Panc1 (cell line): ENCODE measurements around the gene PEX5L. TPM values are rescaled to one million over a fixed set of nuclear protein-coding genes. Genes with fewer than 3 reads are reported as not detected.

Source experiments
- ATAC-seq: fragments of 200-7000 bp; cut with Tn5 transposase; 2 replicates; pipeline ENCODE4 v1.9.1; 2020; ENCODE audit warnings: mild to moderate bottlenecking, moderate library complexity
- BruUV-seq: library from RNA; stranded (reverse); fragments of 400-500 nt; replicated peaks from 2 replicates; lab custom pipeline; 2021; lab: Mats Ljungman, UMichigan
- CTCF ChIA-PET: fragments of 300-600 bp; sonication (Branson Sonifier 250); formaldehyde crosslinking; loops from one replicate; lab custom pipeline; 2022; ENCODE audit warnings: antibody characterized with exemption; lab: Charles Lee
- POLR2A ChIA-PET: fragments of 300-600 bp; sonication (Branson Sonifier 250); formaldehyde crosslinking; loops from one replicate; lab custom pipeline; 2022; ENCODE audit warnings: antibody characterized with exemption; lab: Charles Lee
- DNase-seq: peaks from one replicate; pipeline ENCODE4 v3.0.0-alpha.2; 2010; ENCODE audit warnings: low read depth, low spot score
- H3K27ac ChIP-seq: 2 replicates; pipeline ENCODE4 v1.5.1; 2011; ENCODE audit warnings: mild to moderate bottlenecking, low read length, inconsistent platforms
- H3K27me3 ChIP-seq: fragments of 200-500 bp; sonication (Bioruptor generic); 2 replicates; pipeline ENCODE4 v1.6.0; 2014; ENCODE audit warnings: low read length, inconsistent platforms; ENCODE audit not compliant: control insufficient read depth, insufficient read depth
- H3K36me3 ChIP-seq: fragments of 200-500 bp; sonication (Bioruptor generic); 2 replicates; pipeline ENCODE4 v1.5.1; 2014; ENCODE audit warnings: inconsistent platforms, mild to moderate bottlenecking, low read length, moderate library complexity; ENCODE audit not compliant: control insufficient read depth, insufficient read depth
- H3K4me1 ChIP-seq: 2 replicates; pipeline ENCODE4 v1.5.1; 2011; ENCODE audit warnings: inconsistent platforms, mild to moderate bottlenecking, low read length, moderate library complexity; ENCODE audit not compliant: control insufficient read depth, insufficient read depth
- H3K4me3 ChIP-seq, 2 experiments: 2 replicates each; pipeline ENCODE4 v1.5.1; 2011 to 2012; ENCODE audit warnings: low read depth in 2 of 2, low read length in 2 of 2, mild to moderate bottlenecking in 2 of 2, inconsistent platforms in 1 of 2, moderate library complexity in 1 of 2
- H3K9me3 ChIP-seq: fragments of 200-500 bp; sonication (Bioruptor generic); 2 replicates; pipeline ENCODE4 v1.5.1; 2014; ENCODE audit warnings: low read depth, mild to moderate bottlenecking, inconsistent platforms, low read length, moderate library complexity; ENCODE audit not compliant: control insufficient read depth, insufficient read depth
- CTCF ChIP-seq: fragments of 450-650 bp; IDR thresholded peaks from 2 replicates; pipeline ENCODE4 v1.5.1; 2017; ENCODE audit warnings: mild to moderate bottlenecking
- POLR2AphosphoS5 ChIP-seq: IDR thresholded peaks from 2 replicates; pipeline ENCODE4 v1.6.1; 2012; ENCODE audit warnings: mild to moderate bottlenecking, low read depth, low read length, moderate library complexity
- REST ChIP-seq, 2 experiments: IDR thresholded peaks; 2 replicates each; pipeline ENCODE4 v1.6.1; 2011 to 2012; ENCODE audit warnings: low read depth in 2 of 2, control low read depth in 1 of 2, low read length in 1 of 2, mild to moderate bottlenecking in 1 of 2, moderate library complexity in 1 of 2; ENCODE audit not compliant: insufficient read depth in 1 of 2
- SIN3A ChIP-seq: IDR thresholded peaks from 2 replicates; pipeline ENCODE4 v1.6.1; 2012; ENCODE audit warnings: low read depth, mild to moderate bottlenecking, low read length, moderate library complexity, borderline replicate concordance; ENCODE audit not compliant: insufficient read depth
- TCF7L2 ChIP-seq: IDR thresholded peaks from 2 replicates; pipeline ENCODE4 v1.6.1; 2011; ENCODE audit warnings: mild to moderate bottlenecking, low read depth, low read length, inconsistent platforms
- in situ Hi-C: cut with HindIII; loops from 2 replicates; pipeline ENCODE4 v1.10.0; 2016; ENCODE audit warnings: low sequenced_read_pairs, low pct_unique_long_range_greater_than_20kb
- intact Hi-C: fragments of 100-400 bp; cut with micrococcal nuclease; formaldehyde crosslinking; loops from one replicate; pipeline ENCODE4 v1.10.0; 2022; ENCODE audit not compliant: unreplicated experiment
- total RNA-seq: library from RNA; stranded (reverse); gene quantifications from one replicate; pipeline ENCODE4 v1.2.1, GENCODE V29; 2021; ENCODE audit not compliant: unreplicated experiment

The PEX5L gene
- total RNA-seq, 1 experiment from 2014 or later: 0.23 TPM

GRCh38 chr3:179840985-179841384 is 195.8 kb downstream of the PEX5L start:
- no peaks in the 10 kb centered on the region for H3K4me1 ChIP-seq
- no peaks in the 10 kb centered on the region for H3K27me3 ChIP-seq
- no peaks in the 10 kb centered on the region for H3K9me3 ChIP-seq
- in situ Hi-C loops: no loop called here
- DNase-seq: no peak
- no peak for ATAC-seq
- no peak for TF ChIP-seq CTCF
- TF ChIP-seq SIN3A: no peak
- no peak for TF ChIP-seq POLR2AphosphoS5
- no peak for TF ChIP-seq REST (IDR thresholded peaks at IDR 0.05; ENCODE audit: insufficient read depth in 1 of 2, low read depth in 2 of 2, low read length in 1 of 2)
- TF ChIP-seq TCF7L2: no peak
- intact Hi-C loops: no loop called here
- BruUV-seq: no TSS peak
- ChIA-PET POLR2A (no interaction called here), CTCF (no interaction called here)
- no peak overlapping the region for H3K4me3 ChIP-seq
- H3K27ac ChIP-seq: no peak overlapping the region
- H3K36me3 ChIP-seq: no peaks in the 10 kb centered on the region

- TF ChIP-seq CTCF: no peak
- H3K27me3 ChIP-seq: no peaks in the 10 kb centered on the region
- H3K4me3 ChIP-seq: no peak overlapping the region
- in situ Hi-C loops: no loop called here
- POLR2A ChIA-PET: no interaction called here
- no TSS peak for BruUV-seq
- ATAC-seq: no peak
- intact Hi-C loops: no loop called here
- no peak overlapping the region for H3K27ac ChIP-seq
- DNase-seq: no peak
- CTCF ChIA-PET: no interaction called here
- H3K9me3 ChIP-seq: no peaks in the 10 kb centered on the region
- no peaks in the 10 kb centered on the region for H3K4me1 ChIP-seq
- H3K36me3 ChIP-seq: no peaks in the 10 kb centered on the region
Measured at GRCh38 chr3:179837374-179837773, 199.4 kb downstream of the PEX5L start.

DNA sequence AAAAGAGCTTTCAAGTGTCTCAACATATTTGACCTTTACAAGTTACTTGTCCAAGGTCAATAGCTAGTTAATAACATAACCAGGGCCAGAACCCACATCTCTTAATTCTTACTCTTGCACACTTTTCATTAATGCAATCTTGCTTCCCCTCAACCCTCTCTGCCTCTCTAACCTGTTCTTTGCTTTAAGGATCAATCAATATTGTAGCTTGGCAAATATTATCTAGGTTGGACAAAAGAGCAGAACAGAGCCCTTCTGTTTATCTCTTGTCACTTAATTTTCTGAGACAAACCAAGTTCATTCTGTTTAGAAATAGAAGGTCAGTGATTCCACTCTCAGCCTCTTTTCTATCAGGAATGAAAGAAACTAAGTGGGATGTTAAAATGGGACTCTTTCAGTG is 203.4 kb downstream of the PEX5L start:
- no TSS peak for BruUV-seq
- Histone ChIP-seq H3K27me3 (no peaks in the 10 kb centered on the region), H3K27ac (no peak overlapping the region), H3K4me1 (no peaks in the 10 kb centered on the region), H3K4me3 (no peak overlapping the region), H3K9me3 (no peaks in the 10 kb centered on the region), H3K36me3 (no peaks in the 10 kb centered on the region)
- no peak for TF ChIP-seq CTCF
- TF ChIP-seq REST (IDR thresholded peaks at IDR 0.05; ENCODE audit: insufficient read depth in 1 of 2, low read depth in 2 of 2, low read length in 1 of 2): no peak
- TF ChIP-seq POLR2AphosphoS5: no peak
- no peak for TF ChIP-seq SIN3A
- TF ChIP-seq TCF7L2: no peak
- ATAC-seq (no peak), DNase-seq (no peak)
- CTCF ChIA-PET: interaction anchor here (0.7 kb wide), 1 partner anchor 59 kb away, joined by 5 read pairs; no protein-coding TSS in a partner anchor
- intact Hi-C loops (no loop called here), in situ Hi-C loops (no loop called here)
- POLR2A ChIA-PET: no interaction called here
